Measurements from ENCODE around the gene ASTN2. TPM values are rescaled to one million over a fixed set of nuclear protein-coding genes. Genes with fewer than 3 reads are reported as not detected.

Gene ASTN2
- total and polyA plus RNA-seq, 2 donors (not counting 3 experiments of a cell fraction or from before 2014, with no cell fraction given): 1.0 to 1.9 TPM

- TF ChIP-seq CTCF (IDR thresholded peaks at IDR 0.05; ENCODE audit: extremely low read depth in 1 of 2, insufficient read depth in 1 of 2, low read depth in 1 of 2, low read length in 2 of 2): peak; percentile 87 to 96
- no peak for TF ChIP-seq EZH2 (IDR thresholded peaks at IDR 0.05; ENCODE audit: borderline replicate concordance, low read depth, low read length, severe bottlenecking)
- TF ChIP-seq POLR2A (IDR thresholded peaks at IDR 0.05; ENCODE audit: low read depth, low read length): no peak
- FAIRE-seq (peak; percentile 70), DNase-seq (ENCODE audit: low read depth, low spot score) (peak; percentile 46)
- Histone ChIP-seq H3K9me3 (replicated peaks; ENCODE audit: control insufficient read depth, insufficient read depth, low read length) (no peaks in the 10 kb centered on the region), H2AFZ (ENCODE audit: low read depth, low read length) (no peak overlapping the region), H3K4me3 (replicated peaks in 1 of 3; ENCODE audit: insufficient read depth in 1 of 3, low read depth in 1 of 3, low read length in 3 of 3) (no peak overlapping the region), H3K79me2 (ENCODE audit: control insufficient read depth, insufficient read depth, low read length) (no peaks in the 10 kb centered on the region), H4K20me1 (replicated peaks; ENCODE audit: control insufficient read depth, extremely low read depth, insufficient read depth, low read length) (no peaks in the 10 kb centered on the region), H3K27ac (ENCODE audit: insufficient read depth, low read depth, low read length) (no peak overlapping the region), H3K4me2 (ENCODE audit: insufficient read depth, low read length) (no peak overlapping the region), H3K4me1 (ENCODE audit: control insufficient read depth, extremely low read depth, insufficient read depth, low read length) (no peaks in the 10 kb centered on the region), H3K9ac (replicated peaks; ENCODE audit: extremely low read depth, insufficient read depth, low read length) (no peak overlapping the region), H3K27me3 (ENCODE audit: control insufficient read depth in 2 of 2, insufficient read depth in 2 of 2, low read length in 2 of 2) (no peaks in the 10 kb centered on the region), H3K9me1 (replicated peaks; ENCODE audit: control insufficient read depth, extremely low read depth, insufficient read depth, low read length) (no peaks in the 10 kb centered on the region), H3K36me3 (ENCODE audit: control insufficient read depth in 2 of 2, extremely low read depth in 1 of 2, insufficient read depth in 2 of 2, low read length in 2 of 2) (no peaks in the 10 kb centered on the region)
- CTCF ChIA-PET: interaction anchor here (0.6 to 3.2 kb wide), 17 partner anchors 8 to 1146 kb away, joined by 3 to 30 read pairs (median 4); no protein-coding TSS in a partner anchor
- dilution Hi-C loops (cut with MboI; ENCODE audit: extremely low pct_ligation_motif_present, low sequenced_read_pairs): no loop called here
- POLR2A ChIA-PET: no interaction called here
- intact Hi-C loops (cut with micrococcal nuclease): loop anchor here (1.0 kb wide), 2 partner anchors 750 to 819 kb away; no protein-coding TSS in a partner anchor
- BruUV-seq (replicated peaks): no TSS peak
These were observed 677.7 kb downstream of the ASTN2 start for GRCh38 chr9:116737152-116737546.

- H3K79me2 ChIP-seq (ENCODE audit: control insufficient read depth, insufficient read depth, low read length): no peaks in the 10 kb centered on the region
- ChIA-PET CTCF (interaction anchor here (0.7 to 3.2 kb wide), 16 partner anchors 8 to 1145 kb away, joined by 3 to 30 read pairs (median 4); no protein-coding TSS in a partner anchor), POLR2A (no interaction called here)
- H3K27me3 ChIP-seq (ENCODE audit: control insufficient read depth in 2 of 2, insufficient read depth in 2 of 2, low read length in 2 of 2): no peaks in the 10 kb centered on the region
- H3K36me3 ChIP-seq (ENCODE audit: control insufficient read depth in 2 of 2, extremely low read depth in 1 of 2, insufficient read depth in 2 of 2, low read length in 2 of 2): no peaks in the 10 kb centered on the region
- no peak overlapping the region for H3K4me2 ChIP-seq (ENCODE audit: insufficient read depth, low read length)
- FAIRE-seq (no peak), DNase-seq (ENCODE audit: low read depth, low spot score) (no peak)
- H3K9me3 ChIP-seq (replicated peaks; ENCODE audit: control insufficient read depth, insufficient read depth, low read length): no peaks in the 10 kb centered on the region
- H2AFZ ChIP-seq (ENCODE audit: low read depth, low read length): no peak overlapping the region
- no peak overlapping the region for H3K4me3 ChIP-seq (replicated peaks in 1 of 3; ENCODE audit: insufficient read depth in 1 of 3, low read depth in 1 of 3, low read length in 3 of 3)
- no TSS peak for BruUV-seq (replicated peaks)
- H3K4me1 ChIP-seq (ENCODE audit: control insufficient read depth, extremely low read depth, insufficient read depth, low read length): no peaks in the 10 kb centered on the region
- dilution Hi-C loops (cut with MboI; ENCODE audit: extremely low pct_ligation_motif_present, low sequenced_read_pairs): no loop called here
- no peaks in the 10 kb centered on the region for H3K9me1 ChIP-seq (replicated peaks; ENCODE audit: control insufficient read depth, extremely low read depth, insufficient read depth, low read length)
- no peak overlapping the region for H3K27ac ChIP-seq (ENCODE audit: insufficient read depth, low read depth, low read length)
- intact Hi-C loops (cut with micrococcal nuclease): loop anchor here (1.0 kb wide), 2 partner anchors 751 to 820 kb away; no protein-coding TSS in a partner anchor
- no peaks in the 10 kb centered on the region for H4K20me1 ChIP-seq (replicated peaks; ENCODE audit: control insufficient read depth, extremely low read depth, insufficient read depth, low read length)
- H3K9ac ChIP-seq (replicated peaks; ENCODE audit: extremely low read depth, insufficient read depth, low read length): no peak overlapping the region
- TF ChIP-seq MAX (IDR thresholded peaks at IDR 0.05; ENCODE audit: insufficient read depth, insufficient read length) (no peak), FOS (IDR thresholded peaks at IDR 0.05; ENCODE audit: borderline replicate concordance, insufficient read depth, low read length) (no peak), JUN (IDR thresholded peaks at IDR 0.05; ENCODE audit: borderline replicate concordance, insufficient read depth, insufficient read length, low read depth) (no peak), MYC (IDR thresholded peaks at IDR 0.05; ENCODE audit: low read depth, low read length) (no peak), POLR2A (IDR thresholded peaks at IDR 0.05; ENCODE audit: low read depth, low read length) (no peak), CTCF (IDR thresholded peaks at IDR 0.05; ENCODE audit: extremely low read depth in 1 of 2, insufficient read depth in 1 of 2, low read depth in 1 of 2, low read length in 2 of 2) (no peak), GATA2 (IDR thresholded peaks at IDR 0.05; ENCODE audit: insufficient read depth, insufficient read length, low read depth, low read length) (no peak), POLR2AphosphoS5 (IDR thresholded peaks at IDR 0.05; ENCODE audit: insufficient read depth, low read depth, low read length) (no peak), EZH2 (IDR thresholded peaks at IDR 0.05; ENCODE audit: borderline replicate concordance, low read depth, low read length, severe bottlenecking) (no peak)
These were observed 678.3 kb downstream of the ASTN2 start for GRCh38 chr9:116736399-116737151.

Data from endothelial cell of umbilical vein (primary cell).